H9 (cell line): ENCODE results near the gene AMER3. TPM values are rescaled to one million over a fixed set of nuclear protein-coding genes. Genes with fewer than 3 reads are reported as not detected.
A peak's percentile ranks its signal among the peaks of the same experiment; 100 is the strongest.

Experiments used
- DNase-seq: peaks from one replicate; pipeline ENCODE4 v3.0.0-alpha.2; 2017
- H2AFZ ChIP-seq: one replicate; pipeline ENCODE4 v1.6.1; 2013; ENCODE audit warnings: mild to moderate bottlenecking, low read length, control low read depth, moderate library complexity
- H2AK5ac ChIP-seq: 2 replicates; pipeline ENCODE4 v1.6.1; 2013; ENCODE audit warnings: low read length, control low read depth, mixed read lengths; ENCODE audit not compliant: insufficient read length
- H2BK120ac ChIP-seq: one replicate; pipeline ENCODE4 v1.6.1; 2013; ENCODE audit warnings: low read depth, mild to moderate bottlenecking, low read length, control low read depth, inconsistent platforms; ENCODE audit not compliant: poor library complexity, severe bottlenecking
- H2BK12ac ChIP-seq: 2 replicates; pipeline ENCODE4 v1.6.1; 2013; ENCODE audit warnings: low read length, control low read depth, mixed read lengths, low read depth; ENCODE audit not compliant: insufficient read length
- H2BK15ac ChIP-seq: 2 replicates; pipeline ENCODE4 v1.6.1; 2013; ENCODE audit warnings: low read depth, low read length, control low read depth
- H2BK20ac ChIP-seq: one replicate; pipeline ENCODE4 v1.6.1; 2013; ENCODE audit warnings: low read depth, mild to moderate bottlenecking, low read length, control low read depth, inconsistent platforms; ENCODE audit not compliant: poor library complexity, severe bottlenecking
- H2BK5ac ChIP-seq: 2 replicates; pipeline ENCODE4 v1.6.1; 2013; ENCODE audit warnings: low read length, control low read depth, mixed read lengths; ENCODE audit not compliant: insufficient read length
- H3K14ac ChIP-seq: 2 replicates; pipeline ENCODE4 v1.6.1; 2013; ENCODE audit warnings: low read length, control low read depth; ENCODE audit not compliant: insufficient read depth
- H3K18ac ChIP-seq: 2 replicates; pipeline ENCODE4 v1.6.1; 2013; ENCODE audit warnings: low read depth, mild to moderate bottlenecking, mixed read lengths, low read length, control low read depth; ENCODE audit not compliant: insufficient read length
- H3K23ac ChIP-seq: 2 replicates; pipeline ENCODE4 v1.6.1; 2013; ENCODE audit warnings: low read length, control low read depth, mixed read lengths, low read depth; ENCODE audit not compliant: insufficient read length
- H3K23me2 ChIP-seq: 2 replicates; pipeline ENCODE4 v1.6.1; 2013; ENCODE audit warnings: low read depth, mild to moderate bottlenecking, mixed read lengths, low read length, control low read depth; ENCODE audit not compliant: insufficient read length, poor library complexity, severe bottlenecking
- H3K27ac ChIP-seq: 2 replicates; pipeline ENCODE4 v1.5.1; 2013; ENCODE audit warnings: low read length, control low read depth, mixed read lengths, low read depth; ENCODE audit not compliant: insufficient read length
- H3K27me3 ChIP-seq: 2 replicates; pipeline ENCODE4 v1.6.1; 2013; ENCODE audit warnings: low read length, control low read depth, inconsistent platforms; ENCODE audit not compliant: insufficient read depth
- H3K4ac ChIP-seq: 2 replicates; pipeline ENCODE4 v1.6.1; 2013; ENCODE audit warnings: low read depth, mild to moderate bottlenecking, control low read depth, inconsistent platforms, low read length, moderate library complexity
- H3K4me1 ChIP-seq: 2 replicates; pipeline ENCODE4 v1.6.1; 2013; ENCODE audit warnings: low read length, control low read depth, inconsistent platforms; ENCODE audit not compliant: insufficient read depth
- H3K4me2 ChIP-seq: 2 replicates; pipeline ENCODE4 v1.6.1; 2013; ENCODE audit warnings: low read length, control low read depth, mixed read lengths; ENCODE audit not compliant: insufficient read length, insufficient read depth
- H3K56ac ChIP-seq: 2 replicates; pipeline ENCODE4 v1.6.1; 2013; ENCODE audit warnings: low read depth, mild to moderate bottlenecking, mixed read lengths, low read length, control low read depth; ENCODE audit not compliant: insufficient read length
- H3K79me1 ChIP-seq: 2 replicates; pipeline ENCODE4 v1.6.1; 2013; ENCODE audit warnings: low read depth, mild to moderate bottlenecking, moderate library complexity, low read length, control low read depth, inconsistent platforms; ENCODE audit not compliant: insufficient read depth, poor library complexity, severe bottlenecking
- H3K79me2 ChIP-seq: 2 replicates; pipeline ENCODE4 v1.6.1; 2013; ENCODE audit warnings: low read length, control low read depth, inconsistent platforms; ENCODE audit not compliant: insufficient read depth
- H3K9ac ChIP-seq: 2 replicates; pipeline ENCODE4 v1.6.1; 2013; ENCODE audit warnings: low read length, control low read depth, mixed read lengths; ENCODE audit not compliant: insufficient read length; ENCODE audit errors: extremely low read depth
- H3K9me3 ChIP-seq: one replicate; pipeline ENCODE4 v1.6.1; 2013; ENCODE audit warnings: low read depth, low read length, inconsistent platforms; ENCODE audit not compliant: control insufficient read depth
- H3T11ph ChIP-seq: one replicate; pipeline ENCODE4 v1.6.1; 2013; ENCODE audit warnings: mild to moderate bottlenecking, low read length, control low read depth, inconsistent platforms
- H4K20me1 ChIP-seq: one replicate; pipeline ENCODE4 v1.6.1; 2013; ENCODE audit not compliant: control insufficient read depth, insufficient read length, insufficient read depth
- H4K5ac ChIP-seq: 2 replicates; pipeline ENCODE4 v1.6.1; 2013; ENCODE audit warnings: low read depth, mild to moderate bottlenecking, mixed read lengths, low read length, control low read depth; ENCODE audit not compliant: insufficient read length
- H4K8ac ChIP-seq: replicated peaks from 2 replicates; pipeline ENCODE4 v1.6.1; 2013; ENCODE audit warnings: low read length, control low read depth, mixed read lengths, low read depth; ENCODE audit not compliant: insufficient read length
- H4K91ac ChIP-seq: 2 replicates; pipeline ENCODE4 v1.6.1; 2013; ENCODE audit warnings: low read depth, mild to moderate bottlenecking, moderate library complexity, mixed read lengths, low read length, control low read depth; ENCODE audit not compliant: insufficient read length
- H3K27ac Mint-ChIP-seq, 3 experiments: 2 replicates in 2 of 3; 3 replicates in 1 of 3; pipeline ENCODE4 v1.8.0; 2020 to 2021; ENCODE audit warnings: mixed read lengths in 3 of 3, mild to moderate bottlenecking in 1 of 3, moderate library complexity in 1 of 3
- H3K27me3 Mint-ChIP-seq: 2 replicates; pipeline ENCODE4 v1.8.0; 2021; ENCODE audit warnings: low read depth, mild to moderate bottlenecking, moderate library complexity, mixed read lengths
- H3K36me3 Mint-ChIP-seq, 3 experiments: 2 replicates in 2 of 3; 3 replicates in 1 of 3; pipeline ENCODE4 v1.8.0; 2020 to 2021; ENCODE audit warnings: low read depth in 3 of 3, mixed read lengths in 3 of 3; ENCODE audit not compliant: insufficient read depth in 1 of 3
- H3K4me1 Mint-ChIP-seq, 2 experiments: 2 replicates each; pipeline ENCODE4 v1.8.0; 2020; ENCODE audit warnings: mixed read lengths in 2 of 2
- H3K4me3 Mint-ChIP-seq, 2 experiments: 2 replicates in 1 of 2; 3 replicates in 1 of 2; pipeline ENCODE4 v1.8.0; 2020 to 2021; ENCODE audit warnings: mild to moderate bottlenecking in 2 of 2, mixed read lengths in 2 of 2, moderate library complexity in 1 of 2
- H3K9me3 Mint-ChIP-seq, 2 experiments: 2 replicates in 1 of 2; 3 replicates in 1 of 2; pipeline ENCODE4 v1.8.0; 2020; ENCODE audit warnings: mild to moderate bottlenecking in 2 of 2, mixed read lengths in 2 of 2, moderate library complexity in 1 of 2
- WGBS: extraction: QIAGEN DNeasy Blood & Tissue Kit; methylation state at CpG from one replicate; pipeline ENCODE4 v1.1.7; 2013; ENCODE audit warnings: missing lambda C conversion rate, low lambda C conversion rate, mixed read lengths; ENCODE audit not compliant: insufficient read length; ENCODE audit errors: extremely low coverage; 5-methylcytosine and 5-hydroxymethylcytosine counted together
- total RNA-seq: library from RNA; stranded (reverse); gene quantifications from 2 replicates; pipeline ENCODE4 v1.2.1, GENCODE V29; 2021
- TF ChIP-seq, protein P1 (sequence below): fragments of 200-600 bp; sonication (generic); conservative IDR thresholded peaks from 3 replicates; pipeline ENCODE4 v1.8.0; 2021; ENCODE audit warnings: antibody characterized with exemption, mild to moderate bottlenecking

AMER3 gene
- total RNA-seq, 1 experiment from 2014 or later = 0.59 TPM

- Histone ChIP-seq H3K27me3 (peaks cover 3% of the 10 kb centered on the region; the same call in 1 of the 2 replicates), H2BK20ac (no peak overlapping the region)
- no peak overlapping the region for H3K27ac Mint-ChIP-seq
These were observed 1.7 kb downstream of the AMER3 start for GRCh38 chr2:130756874-130757668.

More at GRCh38 chr2:130756874-130757668, 1.7 kb downstream of the AMER3 start:
- Histone ChIP-seq H4K5ac (no peak overlapping the region), H3K79me1 (no peaks in the 10 kb centered on the region), H3K23me2 (peaks cover 12% of the 10 kb centered on the region), H3K56ac (no peak overlapping the region), H2BK120ac (no peak overlapping the region), H3K23ac (no peak overlapping the region), H3K18ac (no peak overlapping the region), H3K79me2 (no peaks in the 10 kb centered on the region), H2BK15ac (no peak overlapping the region), H4K91ac (no peak overlapping the region), H2AFZ (no peak overlapping the region), H3K9me3 (no peaks in the 10 kb centered on the region), H3K27ac (no peak overlapping the region), H2BK12ac (no peak overlapping the region), H3K4me1 (no peaks in the 10 kb centered on the region), H2AK5ac (no peak overlapping the region), H4K20me1 (no peaks in the 10 kb centered on the region), H3K4me2 (peak overlapping the region; percentile 30), H3K14ac (no peak overlapping the region), H4K8ac (no peak overlapping the region), H2BK5ac (no peak overlapping the region), H3K9ac (no peak overlapping the region), H3T11ph (no peak overlapping the region), H3K4ac (no peak overlapping the region)
- TF ChIP-seq, protein P1, sequence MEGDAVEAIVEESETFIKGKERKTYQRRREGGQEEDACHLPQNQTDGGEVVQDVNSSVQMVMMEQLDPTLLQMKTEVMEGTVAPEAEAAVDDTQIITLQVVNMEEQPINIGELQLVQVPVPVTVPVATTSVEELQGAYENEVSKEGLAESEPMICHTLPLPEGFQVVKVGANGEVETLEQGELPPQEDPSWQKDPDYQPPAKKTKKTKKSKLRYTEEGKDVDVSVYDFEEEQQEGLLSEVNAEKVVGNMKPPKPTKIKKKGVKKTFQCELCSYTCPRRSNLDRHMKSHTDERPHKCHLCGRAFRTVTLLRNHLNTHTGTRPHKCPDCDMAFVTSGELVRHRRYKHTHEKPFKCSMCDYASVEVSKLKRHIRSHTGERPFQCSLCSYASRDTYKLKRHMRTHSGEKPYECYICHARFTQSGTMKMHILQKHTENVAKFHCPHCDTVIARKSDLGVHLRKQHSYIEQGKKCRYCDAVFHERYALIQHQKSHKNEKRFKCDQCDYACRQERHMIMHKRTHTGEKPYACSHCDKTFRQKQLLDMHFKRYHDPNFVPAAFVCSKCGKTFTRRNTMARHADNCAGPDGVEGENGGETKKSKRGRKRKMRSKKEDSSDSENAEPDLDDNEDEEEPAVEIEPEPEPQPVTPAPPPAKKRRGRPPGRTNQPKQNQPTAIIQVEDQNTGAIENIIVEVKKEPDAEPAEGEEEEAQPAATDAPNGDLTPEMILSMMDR = no peak
- WGBS = no CpG with 5 or more reads among the region's 16 CpGs
- peak overlapping the region; percentile 72 to 82 for H3K4me3 Mint-ChIP-seq
- no peak for DNase-seq
- H3K27me3 Mint-ChIP-seq = peaks cover 68% of the 10 kb centered on the region
- no peaks in the 10 kb centered on the region; a peak in 1 of 7 replicates for H3K36me3 Mint-ChIP-seq
- H3K9me3 Mint-ChIP-seq = no peaks in the 10 kb centered on the region; a peak in 1 of 5 replicates
- peaks cover 19 to 20% of the 10 kb centered on the region in 2 experiments for H3K4me1 Mint-ChIP-seq
